Astrocyte of the cerebellum (primary cell): ENCODE data around the gene IL1RN.

ENCODE experiments used
- DNase-seq: peaks from one replicate; pipeline ENCODE4 v3.0.0-alpha.2; 2011; ENCODE audit warnings: low read depth
- H3K4me3 ChIP-seq: 2 replicates; pipeline ENCODE4 v1.5.1; 2011; ENCODE audit warnings: mild to moderate bottlenecking, low read depth, low read length, moderate library complexity
- CTCF ChIP-seq: IDR thresholded peaks from 2 replicates; pipeline ENCODE4 v1.5.1; 2012; ENCODE audit warnings: low read length, low read depth, moderate library complexity, mild to moderate bottlenecking; ENCODE audit errors: missing control alignments
- in situ Hi-C: cut with HindIII; loops from 2 replicates; pipeline ENCODE4 v1.10.0; 2017; ENCODE audit warnings: low sequenced_read_pairs

Gene IL1RN

GRCh38 chr2:113133704-113134598 is 6.6 kb downstream of the IL1RN start:
- in situ Hi-C loops, result no loop called here
- H3K4me3 ChIP-seq, result no peak overlapping the region
- TF ChIP-seq CTCF, result no peak
- DNase-seq, result no peak

- TF ChIP-seq CTCF, result no peak
- in situ Hi-C loops, result loop anchor here (5.0 kb wide), 1 partner anchor 68 kb away; no protein-coding TSS in a partner anchor
- DNase-seq, result no peak
- H3K4me3 ChIP-seq, result no peak overlapping the region
Observed at GRCh38 chr2:113134717-113135116, 7.3 kb downstream of the IL1RN start.

GRCh38 chr2:113135317-113135716 is 7.9 kb downstream of the IL1RN start:
- H3K4me3 ChIP-seq, result no peak overlapping the region
- DNase-seq, result no peak
- in situ Hi-C loops, result loop anchor here (5.0 kb wide), 1 partner anchor 67 kb away; no protein-coding TSS in a partner anchor
- no peak for TF ChIP-seq CTCF

GRCh38 chr2:113136828-113137775 is 9.7 kb downstream of the IL1RN start:
- in situ Hi-C loops, result loop anchor here (5.0 kb wide), 1 partner anchor 65 kb away; no protein-coding TSS in a partner anchor
- H3K4me3 ChIP-seq, result no peak overlapping the region
- peak; percentile 41 for DNase-seq
- TF ChIP-seq CTCF, result peak; percentile 67

- in situ Hi-C loops, result loop anchor here (5.0 kb wide), 1 partner anchor 64 kb away; no protein-coding TSS in a partner anchor
- DNase-seq, result no peak
- TF ChIP-seq CTCF, result no peak
- H3K4me3 ChIP-seq, result no peak overlapping the region
Observed at GRCh38 chr2:113137827-113138226, 10.4 kb downstream of the IL1RN start.

- in situ Hi-C loops, result loop anchor here (5.0 kb wide), 1 partner anchor 64 kb away; no protein-coding TSS in a partner anchor
- H3K4me3 ChIP-seq, result no peak overlapping the region
- TF ChIP-seq CTCF, result peak; percentile 78
- peak; percentile 66 for DNase-seq
Observed at GRCh38 chr2:113138428-113139322, 11.3 kb downstream of the IL1RN start.
